GM13976 (cell line): ENCODE results near the gene FAAP100.
A peak's percentile ranks its signal among the peaks of the same experiment; 100 is the strongest.

Experiments used
- DNase-seq: peaks from one replicate; pipeline ENCODE4 v3.0.0; 2012; ENCODE audit warnings: low spot score
- in situ Hi-C: fragments of 300-500 bp; cut with MboI; formaldehyde crosslinking; loops from one replicate; pipeline ENCODE4 v1.12.0; 2022; ENCODE audit warnings: low sequenced_read_pairs, mixed read lengths, inconsistent platforms; ENCODE audit not compliant: unreplicated experiment
- TF ChIP-seq, protein P1 (sequence below): IDR thresholded peaks from 2 replicates; pipeline ENCODE4 v1.5.1; 2012; ENCODE audit warnings: borderline replicate concordance, mild to moderate bottlenecking; ENCODE audit not compliant: insufficient read depth; ENCODE audit errors: extremely low read depth, missing control alignments, control extremely low read depth

FAAP100 gene, protein sequence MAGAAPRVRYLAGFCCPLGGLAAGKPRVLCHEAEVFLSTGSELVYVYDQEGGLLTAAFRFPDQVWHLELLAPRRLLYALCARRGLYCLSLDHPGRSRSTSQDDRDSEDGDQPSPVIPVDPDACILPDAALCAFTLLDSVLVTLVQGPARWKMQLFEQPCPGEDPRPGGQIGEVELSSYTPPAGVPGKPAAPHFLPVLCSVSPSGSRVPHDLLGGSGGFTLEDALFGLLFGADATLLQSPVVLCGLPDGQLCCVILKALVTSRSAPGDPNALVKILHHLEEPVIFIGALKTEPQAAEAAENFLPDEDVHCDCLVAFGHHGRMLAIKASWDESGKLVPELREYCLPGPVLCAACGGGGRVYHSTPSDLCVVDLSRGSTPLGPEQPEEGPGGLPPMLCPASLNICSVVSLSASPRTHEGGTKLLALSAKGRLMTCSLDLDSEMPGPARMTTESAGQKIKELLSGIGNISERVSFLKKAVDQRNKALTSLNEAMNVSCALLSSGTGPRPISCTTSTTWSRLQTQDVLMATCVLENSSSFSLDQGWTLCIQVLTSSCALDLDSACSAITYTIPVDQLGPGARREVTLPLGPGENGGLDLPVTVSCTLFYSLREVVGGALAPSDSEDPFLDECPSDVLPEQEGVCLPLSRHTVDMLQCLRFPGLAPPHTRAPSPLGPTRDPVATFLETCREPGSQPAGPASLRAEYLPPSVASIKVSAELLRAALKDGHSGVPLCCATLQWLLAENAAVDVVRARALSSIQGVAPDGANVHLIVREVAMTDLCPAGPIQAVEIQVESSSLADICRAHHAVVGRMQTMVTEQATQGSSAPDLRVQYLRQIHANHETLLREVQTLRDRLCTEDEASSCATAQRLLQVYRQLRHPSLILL

DNA sequence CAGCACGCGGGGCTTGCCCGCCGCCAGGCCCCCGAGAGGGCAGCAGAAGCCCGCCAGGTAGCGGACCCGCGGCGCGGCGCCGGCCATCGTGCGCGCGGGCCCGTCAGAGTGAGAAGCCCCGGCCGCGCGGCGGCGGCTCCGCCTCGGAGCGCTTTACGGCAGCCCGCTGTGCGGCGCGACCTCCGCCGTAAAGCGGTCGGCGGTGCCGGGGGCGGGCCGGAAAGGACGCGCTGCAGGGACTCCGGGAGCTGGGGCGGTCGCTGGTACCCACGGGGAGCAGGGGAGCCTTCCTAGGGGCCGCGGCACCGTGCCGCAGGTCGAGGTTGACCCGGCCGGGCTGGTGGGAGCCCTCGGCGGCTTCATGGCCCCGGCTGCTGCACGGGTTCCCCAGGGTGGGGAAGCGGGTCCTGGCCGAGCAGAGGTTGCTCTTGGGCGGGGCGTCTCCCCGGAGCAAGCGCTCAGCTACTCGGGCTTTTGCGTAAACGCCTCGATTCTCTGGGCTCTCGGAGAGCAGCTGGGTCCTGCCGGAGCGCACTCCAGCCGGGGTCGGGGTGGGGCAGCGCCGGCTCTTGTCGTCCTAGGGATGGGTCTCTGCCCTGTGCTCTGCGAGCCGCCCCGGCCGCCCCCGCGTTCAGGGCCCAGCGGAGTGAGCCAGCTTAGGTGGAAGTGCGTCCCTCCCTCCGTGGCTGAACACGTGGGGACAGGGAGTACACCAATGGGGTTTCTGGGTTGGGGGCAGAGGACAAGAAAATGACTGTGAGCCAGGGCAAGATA, at the start of gene FAAP100:
Gene FAAP100, minus strand, starts transcription at position 110 of the 774 bp plus-strand sequence. Its CDS starts 23 bp downstream, at position 87.
- DNase-seq: peak; percentile 96
- in situ Hi-C loops: no loop called here
- TF ChIP-seq, protein P1, sequence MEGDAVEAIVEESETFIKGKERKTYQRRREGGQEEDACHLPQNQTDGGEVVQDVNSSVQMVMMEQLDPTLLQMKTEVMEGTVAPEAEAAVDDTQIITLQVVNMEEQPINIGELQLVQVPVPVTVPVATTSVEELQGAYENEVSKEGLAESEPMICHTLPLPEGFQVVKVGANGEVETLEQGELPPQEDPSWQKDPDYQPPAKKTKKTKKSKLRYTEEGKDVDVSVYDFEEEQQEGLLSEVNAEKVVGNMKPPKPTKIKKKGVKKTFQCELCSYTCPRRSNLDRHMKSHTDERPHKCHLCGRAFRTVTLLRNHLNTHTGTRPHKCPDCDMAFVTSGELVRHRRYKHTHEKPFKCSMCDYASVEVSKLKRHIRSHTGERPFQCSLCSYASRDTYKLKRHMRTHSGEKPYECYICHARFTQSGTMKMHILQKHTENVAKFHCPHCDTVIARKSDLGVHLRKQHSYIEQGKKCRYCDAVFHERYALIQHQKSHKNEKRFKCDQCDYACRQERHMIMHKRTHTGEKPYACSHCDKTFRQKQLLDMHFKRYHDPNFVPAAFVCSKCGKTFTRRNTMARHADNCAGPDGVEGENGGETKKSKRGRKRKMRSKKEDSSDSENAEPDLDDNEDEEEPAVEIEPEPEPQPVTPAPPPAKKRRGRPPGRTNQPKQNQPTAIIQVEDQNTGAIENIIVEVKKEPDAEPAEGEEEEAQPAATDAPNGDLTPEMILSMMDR: no peak

DNA sequence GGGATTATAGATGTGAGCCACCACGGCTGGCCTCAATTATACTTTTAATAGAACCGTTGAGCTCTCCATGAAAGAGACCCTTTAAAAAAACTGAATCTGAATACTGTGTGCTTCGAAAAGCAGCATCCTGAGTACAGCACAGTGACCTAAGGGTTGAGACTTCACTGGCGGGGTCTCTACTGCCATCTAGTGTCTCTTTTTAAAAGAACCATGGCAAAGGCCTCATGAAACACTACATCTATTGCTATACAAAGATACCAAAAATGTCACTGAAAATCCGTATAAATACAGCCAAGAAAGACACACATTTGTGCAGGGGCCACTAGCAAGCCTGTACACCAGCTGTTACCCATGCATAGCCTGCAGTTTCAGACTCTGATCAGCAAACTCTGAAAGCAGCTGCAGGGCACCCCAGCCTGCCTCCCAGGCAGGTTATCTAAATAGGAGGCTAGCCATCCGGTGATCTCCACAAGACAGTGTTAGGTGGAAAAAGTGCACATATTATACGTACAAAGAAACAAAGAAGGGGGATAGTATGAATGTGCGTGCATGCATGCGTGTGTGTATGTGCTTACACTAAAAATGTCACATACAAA, 49.5 kb upstream of the FAAP100 start:
- TF ChIP-seq, protein P1: peak; percentile 50
- in situ Hi-C loops: no loop called here
- DNase-seq: peak; percentile 78

- in situ Hi-C loops: no loop called here
- TF ChIP-seq, protein P1: no peak
- DNase-seq: no peak
Observed at GRCh38 chr17:81599719-81600486, 47.8 kb upstream of the FAAP100 start.

DNA sequence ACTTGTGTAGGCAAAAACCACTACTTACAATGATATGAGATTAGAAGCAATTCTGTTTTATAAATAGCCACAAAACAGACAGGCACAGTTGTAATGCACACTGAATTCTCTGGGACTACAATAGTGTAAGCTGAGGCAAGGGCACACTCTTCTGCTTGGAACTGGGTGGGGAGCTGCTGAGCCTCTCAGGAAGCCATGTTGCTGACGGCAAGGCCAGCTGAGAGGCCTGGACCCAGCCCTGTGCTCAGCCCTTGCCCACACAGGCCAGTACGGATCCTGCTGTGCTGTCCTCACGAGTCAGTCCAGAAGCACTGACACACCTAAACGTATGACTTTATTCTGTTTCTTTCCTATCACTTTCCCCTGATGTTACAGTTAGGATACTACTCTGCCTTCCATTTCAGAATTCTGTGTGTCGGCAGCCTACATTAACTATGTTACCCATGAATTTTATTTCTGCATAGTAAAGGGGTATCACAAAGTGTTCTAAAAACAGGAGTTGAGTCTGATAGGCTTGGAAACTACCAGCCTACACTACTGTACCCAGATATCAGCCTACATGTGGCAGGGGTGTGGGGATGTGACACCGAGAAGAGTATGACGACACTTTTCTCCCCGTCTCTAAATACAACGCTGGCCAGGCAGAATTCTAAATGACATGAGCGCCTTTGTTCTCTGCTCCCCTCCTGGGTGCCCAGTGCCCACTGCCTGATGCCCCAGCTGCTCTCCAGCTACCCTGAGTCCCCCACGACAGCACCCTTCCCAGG, 41.1 kb upstream of the FAAP100 start:
- in situ Hi-C loops: no loop called here
- TF ChIP-seq, protein P1: no peak
- no peak for DNase-seq

DNA sequence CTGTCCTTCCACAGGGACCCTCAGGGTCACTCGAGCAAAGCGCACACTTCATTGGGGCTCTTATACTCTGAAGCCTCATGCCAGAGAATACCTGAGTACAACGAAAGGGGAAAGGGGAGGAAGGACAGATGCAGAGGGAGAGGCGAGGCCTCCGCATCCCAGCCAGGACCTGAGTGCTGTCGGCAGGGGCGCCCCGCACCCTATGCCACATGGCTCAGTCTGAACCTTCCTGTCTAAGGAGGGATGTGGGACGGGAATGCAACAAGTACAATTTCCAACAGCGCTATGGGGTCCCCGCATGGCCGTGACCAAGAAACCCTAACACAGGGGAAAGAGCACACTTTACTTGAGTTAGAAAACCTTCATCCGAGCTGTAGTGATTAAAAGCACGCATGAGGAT, 39.8 kb upstream of the FAAP100 start:
- DNase-seq: no peak
- TF ChIP-seq, protein P1: no peak
- in situ Hi-C loops: no loop called here
